ENCODE data around the gene ZNF865. TPM values are rescaled to one million over a fixed set of nuclear protein-coding genes. Genes with fewer than 3 reads are reported as not detected.

ZNF865 gene
- total and polyA plus RNA-seq, 10 of the 15 experiments (the other 5 are each of a cell fraction or from before 2014, with no cell fraction given) = 0.02 to 18.3 (median 0.90) TPM

GRCh38 chr19:55654323-55654867 is 48.9 kb downstream of the ZNF865 start (continued):
- TF ChIP-seq ZBTB40 (IDR thresholded peaks at IDR 0.05; ENCODE audit: borderline replicate concordance) (no peak), ZBED1 (IDR thresholded peaks at IDR 0.05; ENCODE audit: borderline replicate concordance) (no peak), REST (IDR thresholded peaks at IDR 0.05; ENCODE audit: low read depth, low read length) (no peak), STAT3 (IDR thresholded peaks at IDR 0.05; ENCODE audit: low read depth, low read length) (peak; percentile 10; the same call in 1 of the 2 replicates), ETV6 (conservative IDR thresholded peaks at IDR 0.05 in 1 of 2, IDR thresholded peaks at IDR 0.05 in 1 of 2; ENCODE audit: borderline replicate concordance in 1 of 2, low read depth in 1 of 2) (no peak), SMC3 (IDR thresholded peaks at IDR 0.05; ENCODE audit: borderline replicate concordance, low read length) (no peak), PAX8 (IDR thresholded peaks at IDR 0.05) (no peak), GABPA (IDR thresholded peaks at IDR 0.05; ENCODE audit: low read depth) (0 out of 2 replicates have a peak, but pooled peaks have one; percentile 64), MTA2 (IDR thresholded peaks at IDR 0.05; ENCODE audit: low read depth) (no peak), CHD2 (IDR thresholded peaks at IDR 0.05; ENCODE audit: borderline replicate concordance, low read depth, low read length) (no peak), BRCA1 (IDR thresholded peaks at IDR 0.05; ENCODE audit: low read depth, low read length) (no peak), CBX3 (IDR thresholded peaks at IDR 0.05; ENCODE audit: borderline replicate concordance, low read depth) (no peak), SP1 (IDR thresholded peaks at IDR 0.05; ENCODE audit: low read depth, low read length) (no peak), ZNF207 (IDR thresholded peaks at IDR 0.05; ENCODE audit: borderline replicate concordance) (no peak), SREBF1 (IDR thresholded peaks at IDR 0.05; ENCODE audit: low read length) (no peak), SRF (IDR thresholded peaks at IDR 0.05; ENCODE audit: low read depth in 2 of 2, low read length in 2 of 2) (no peak)
